Stimulated activated CD4-positive, alpha-beta T cell treated with anti-CD3 and anti-CD28 coated beads, Interleukin-15, amount 100 ng/mL, for 48 hours (primary cell): ENCODE data around the gene PPP1R7.

Source experiments
- DNase-seq, 2 donors: peaks; one replicate each; pipeline ENCODE4 v3.0.0-alpha.2; 2020; ENCODE audit warnings: low read depth in 2 of 2

Gene PPP1R7

GRCh38 chr2:241161646-241162281 lies 11.5 kb downstream of the PPP1R7 start:
- DNase-seq: no peak

GRCh38 chr2:241163601-241164118 lies 13.4 kb downstream of the PPP1R7 start:
- DNase-seq: no peak

- no peak for DNase-seq
Measured at GRCh38 chr2:241168366-241168765, 18.1 kb downstream of the PPP1R7 start.

GRCh38 chr2:241173557-241173956 lies 23.3 kb downstream of the PPP1R7 start:
- DNase-seq: no peak

- no peak for DNase-seq
Measured at GRCh38 chr2:241177526-241178334, 27.5 kb downstream of the PPP1R7 start.

- DNase-seq: no peak
Measured at GRCh38 chr2:241178961-241179360, 28.7 kb downstream of the PPP1R7 start.

- peak; percentile 24 to 27 for DNase-seq
Measured at GRCh38 chr2:241179899-241180298, 29.6 kb downstream of the PPP1R7 start.

- DNase-seq: no peak
Measured at GRCh38 chr2:241180495-241180894, 30.2 kb downstream of the PPP1R7 start.

- DNase-seq: no peak
Measured at GRCh38 chr2:241182126-241182525, 31.9 kb downstream of the PPP1R7 start.

GRCh38 chr2:241182531-241183133 lies 32.4 kb downstream of the PPP1R7 start:
- DNase-seq: no peak

- no peak for DNase-seq
Measured at GRCh38 chr2:241183221-241183620, 33.0 kb downstream of the PPP1R7 start.

GRCh38 chr2:241184901-241185300 lies 34.6 kb downstream of the PPP1R7 start:
- no peak for DNase-seq

GRCh38 chr2:241185961-241186360 lies 35.7 kb downstream of the PPP1R7 start:
- DNase-seq: no peak

- no peak for DNase-seq
Measured at GRCh38 chr2:241187101-241187917, 37.0 kb downstream of the PPP1R7 start.

- no peak for DNase-seq
Measured at GRCh38 chr2:241187918-241188234, 37.6 kb downstream of the PPP1R7 start.

GRCh38 chr2:241188361-241189092 lies 38.3 kb downstream of the PPP1R7 start, which contains the start of gene ANO7:
TSS of gene ANO7 (plus strand) at chr2:241188677. CDS start at chr2:241190064, 1,387 bp downstream.
- no peak for DNase-seq

- no peak for DNase-seq
Measured at GRCh38 chr2:241189093-241189855, 39.0 kb downstream of the PPP1R7 start.

- DNase-seq: no peak
Measured at GRCh38 chr2:241189856-241190201, 39.6 kb downstream of the PPP1R7 start.

GRCh38 chr2:241190291-241190981 lies 40.2 kb downstream of the PPP1R7 start:
- DNase-seq: no peak

GRCh38 chr2:241191081-241191480 lies 40.8 kb downstream of the PPP1R7 start:
- DNase-seq: no peak
